Esophagus muscularis mucosa (tissue), 4 donors: Measurements from ENCODE around the gene SH3RF3. TPM values are rescaled to one million over a fixed set of nuclear protein-coding genes. Genes with fewer than 3 reads are reported as not detected.

Experiments
- DNase-seq: peaks from one replicate; pipeline ENCODE4 v3.0.0-alpha.2; 2017; ENCODE audit errors: extremely low spot score
- H3K27ac ChIP-seq, 4 donors: fragments of 200-600 bp; sonication (generic); replicated peaks in 1 of 4; 1 replicate in 3 of 4; 2 replicates in 1 of 4; pipeline ENCODE4 v1.5.1; 2016 to 2019; ENCODE audit warnings: mild to moderate bottlenecking in 1 of 4
- H3K27me3 ChIP-seq, 4 donors: fragments of 200-600 bp; sonication (generic); one replicate each; pipeline versions ENCODE4 v1.5.1 to v1.6.0; 2016 to 2019
- H3K36me3 ChIP-seq, 4 donors: fragments of 200-600 bp; sonication (generic); one replicate each; pipeline ENCODE4 v1.5.1; 2016 to 2019
- H3K4me1 ChIP-seq, 4 donors: fragments of 200-600 bp; sonication (generic); one replicate each; pipeline ENCODE4 v1.5.1; 2016 to 2019
- H3K4me3 ChIP-seq, 4 donors: fragments of 200-600 bp; sonication (generic); 1 replicate in 2 of 4; 2 replicates in 2 of 4; pipeline ENCODE4 v1.5.1; 2016 to 2019; ENCODE audit warnings: mild to moderate bottlenecking in 4 of 4, moderate library complexity in 1 of 4
- H3K9me3 ChIP-seq, 4 donors: fragments of 200-600 bp; sonication (generic); 1 replicate in 3 of 4; 2 replicates in 1 of 4; pipeline ENCODE4 v1.5.1; 2016 to 2019
- CTCF ChIP-seq, 3 experiments: fragments of 200-600 bp in 2 of 3; fragments of 450-650 bp in 1 of 3; sonication (generic) in 2 of 3; IDR thresholded peaks; one replicate each; pipeline ENCODE4 v1.5.1; 2017 to 2019; ENCODE audit warnings: antibody characterized with exemption in 3 of 3, mild to moderate bottlenecking in 2 of 3, moderate library complexity in 1 of 3
- EP300 ChIP-seq: sonication (generic); formaldehyde crosslinking; IDR thresholded peaks from one replicate; pipeline ENCODE4 v1.6.1; 2017; ENCODE audit warnings: antibody characterized with exemption
- POLR2A ChIP-seq: fragments of 450-650 bp; IDR thresholded peaks from one replicate; pipeline ENCODE4 v1.6.1; 2017; ENCODE audit warnings: antibody characterized with exemption, moderate library complexity, mild to moderate bottlenecking, low read depth
- POLR2AphosphoS5 ChIP-seq, 2 donors: sonication (generic); formaldehyde crosslinking; IDR thresholded peaks; one replicate each; pipeline ENCODE4 v1.6.1; 2017; ENCODE audit warnings: antibody characterized with exemption in 2 of 2
- WGBS: methylation state at CpG from one replicate; pipeline ENCODE4 v1.1.5; 2018; 5-methylcytosine and 5-hydroxymethylcytosine counted together
- intact Hi-C: fragments of 100-400 bp; cut with DNase I; formaldehyde crosslinking; loops from one replicate; pipeline ENCODE4 v1.15.1; 2023
- total RNA-seq, 4 donors: library from RNA; depleted of rRNA; stranded (reverse); fragments of >200 nt; gene quantifications; one replicate each; pipeline versions ENCODE4 v1.1.0 to v1.2.1, GENCODE V29; 2016

The SH3RF3 gene
- total RNA-seq, 4 donors from 2014 or later, result 6.3 to 17.5 (median 11.3) TPM

GRCh38 chr2:109170645-109171044, 41.6 kb downstream of the SH3RF3 start:
- intact Hi-C loops, result no loop called here
- no peak for DNase-seq
- Histone ChIP-seq H3K36me3 (no peaks in the 10 kb centered on the region), H3K27me3 (no peaks in the 10 kb centered on the region), H3K27ac (peak overlapping the region; percentile 76 to 87 (median 82)), H3K4me3 (no peak overlapping the region), H3K4me1 (peaks cover 45 to 53% (median 52%) of the 10 kb centered on the region in 4 donors), H3K9me3 (no peaks in the 10 kb centered on the region)
- 88% methylated on average over 6 of the region's 6 CpGs for WGBS
- TF ChIP-seq POLR2A (no peak), EP300 (no peak), POLR2AphosphoS5 (IDR thresholded peaks at IDR 0.05) (no peak), CTCF (IDR thresholded peaks at IDR 0.05) (no peak)

GRCh38 chr2:109171444-109172334, 42.7 kb downstream of the SH3RF3 start:
- WGBS, result 41% methylated on average over 23 of the region's 36 CpGs
- TF ChIP-seq EP300 (peak; percentile 55), POLR2AphosphoS5 (IDR thresholded peaks at IDR 0.05) (peak; percentile 64 to 87), POLR2A (peak; percentile 14), CTCF (IDR thresholded peaks at IDR 0.05) (peak in 1 of 3 experiments; percentile 66)
- no peak for DNase-seq
- Histone ChIP-seq H3K27me3 (no peaks in the 10 kb centered on the region), H3K27ac (peak overlapping the region; percentile 76 to 87 (median 82)), H3K36me3 (no peaks in the 10 kb centered on the region), H3K4me3 (peak overlapping the region; percentile 19 to 41 (median 28)), H3K9me3 (no peaks in the 10 kb centered on the region), H3K4me1 (peaks cover 41 to 49% (median 47%) of the 10 kb centered on the region in 4 donors)
- intact Hi-C loops, result no loop called here

GRCh38 chr2:109172556-109173105, 43.6 kb downstream of the SH3RF3 start:
- DNase-seq, result no peak
- peak overlapping the region; percentile 76 to 87 (median 82) for H3K27ac ChIP-seq
- 92% methylated on average over 7 of the region's 7 CpGs for WGBS
- H3K4me3 ChIP-seq, result no peak overlapping the region
- intact Hi-C loops, result no loop called here
- no peaks in the 10 kb centered on the region for H3K27me3 ChIP-seq
- H3K36me3 ChIP-seq, result no peaks in the 10 kb centered on the region
- TF ChIP-seq POLR2A, result no peak
- TF ChIP-seq CTCF (IDR thresholded peaks at IDR 0.05), result no peak
- TF ChIP-seq POLR2AphosphoS5 (IDR thresholded peaks at IDR 0.05), result no peak
- no peak for TF ChIP-seq EP300
- H3K4me1 ChIP-seq, result peaks cover 41 to 57% (median 54%) of the 10 kb centered on the region in 4 donors
- H3K9me3 ChIP-seq, result no peaks in the 10 kb centered on the region

GRCh38 chr2:109173311-109174171, 44.5 kb downstream of the SH3RF3 start:
- Histone ChIP-seq H3K4me3 (peak overlapping the region in 1 of 4 donors; percentile 15), H3K27ac (peak overlapping the region; percentile 76 to 87 (median 82)), H3K9me3 (no peaks in the 10 kb centered on the region), H3K4me1 (peaks cover 41 to 64% (median 60%) of the 10 kb centered on the region in 4 donors), H3K27me3 (no peaks in the 10 kb centered on the region), H3K36me3 (no peaks in the 10 kb centered on the region)
- WGBS, result 67% methylated on average over 14 of the region's 19 CpGs
- intact Hi-C loops, result no loop called here
- TF ChIP-seq CTCF (IDR thresholded peaks at IDR 0.05), result no peak
- peak; percentile 72 for TF ChIP-seq EP300
- peak; percentile 71 to 88 for TF ChIP-seq POLR2AphosphoS5 (IDR thresholded peaks at IDR 0.05)
- TF ChIP-seq POLR2A, result no peak
- DNase-seq, result no peak
